GM12873 (cell line): ENCODE data around the gene RHBDL1.

ENCODE experiments used
- TF ChIP-seq, protein P1 (sequence below): IDR thresholded peaks from 2 replicates; pipeline ENCODE4 v1.5.1; 2012; ENCODE audit warnings: low read depth, mild to moderate bottlenecking, moderate library complexity, low read length, control low read depth; ENCODE audit not compliant: insufficient read depth; ENCODE audit errors: missing control alignments

RHBDL1 gene

GRCh38 chr16:638836-639235, 36.6 kb upstream of the RHBDL1 start:
- TF ChIP-seq, protein P1, sequence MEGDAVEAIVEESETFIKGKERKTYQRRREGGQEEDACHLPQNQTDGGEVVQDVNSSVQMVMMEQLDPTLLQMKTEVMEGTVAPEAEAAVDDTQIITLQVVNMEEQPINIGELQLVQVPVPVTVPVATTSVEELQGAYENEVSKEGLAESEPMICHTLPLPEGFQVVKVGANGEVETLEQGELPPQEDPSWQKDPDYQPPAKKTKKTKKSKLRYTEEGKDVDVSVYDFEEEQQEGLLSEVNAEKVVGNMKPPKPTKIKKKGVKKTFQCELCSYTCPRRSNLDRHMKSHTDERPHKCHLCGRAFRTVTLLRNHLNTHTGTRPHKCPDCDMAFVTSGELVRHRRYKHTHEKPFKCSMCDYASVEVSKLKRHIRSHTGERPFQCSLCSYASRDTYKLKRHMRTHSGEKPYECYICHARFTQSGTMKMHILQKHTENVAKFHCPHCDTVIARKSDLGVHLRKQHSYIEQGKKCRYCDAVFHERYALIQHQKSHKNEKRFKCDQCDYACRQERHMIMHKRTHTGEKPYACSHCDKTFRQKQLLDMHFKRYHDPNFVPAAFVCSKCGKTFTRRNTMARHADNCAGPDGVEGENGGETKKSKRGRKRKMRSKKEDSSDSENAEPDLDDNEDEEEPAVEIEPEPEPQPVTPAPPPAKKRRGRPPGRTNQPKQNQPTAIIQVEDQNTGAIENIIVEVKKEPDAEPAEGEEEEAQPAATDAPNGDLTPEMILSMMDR = no peak

DNA sequence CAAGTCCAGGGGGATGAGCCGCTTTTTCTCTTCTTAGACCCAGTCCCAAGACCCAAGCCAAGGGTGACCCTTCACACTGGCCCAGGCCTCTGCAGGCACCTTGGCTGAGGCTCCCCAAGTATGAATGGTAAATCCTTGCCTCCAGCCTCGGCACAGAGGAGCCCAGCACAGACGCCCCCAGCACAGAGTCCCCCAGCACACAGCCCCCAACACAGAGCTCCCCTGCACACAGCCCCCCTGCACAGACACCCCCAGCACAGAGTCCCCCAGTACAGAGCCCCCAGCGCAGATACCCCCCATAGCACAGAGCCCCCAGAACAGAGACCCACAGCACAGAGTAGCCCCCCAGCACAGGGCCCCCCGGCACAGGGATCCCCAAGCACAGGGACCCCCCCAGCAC, 34.9 kb upstream of the RHBDL1 start:
- TF ChIP-seq, protein P1 = no peak

- TF ChIP-seq, protein P1 = no peak
Observed at GRCh38 chr16:641326-642188, 33.9 kb upstream of the RHBDL1 start, which contains the start of gene MCRIP2. TSS of gene MCRIP2 (plus strand) at chr16:641828. CDS start at chr16:641992, 164 bp downstream.

- TF ChIP-seq, protein P1 = no peak
Observed at GRCh38 chr16:642189-643049, 33.1 kb upstream of the RHBDL1 start.

GRCh38 chr16:643050-643368, 32.5 kb upstream of the RHBDL1 start:
- TF ChIP-seq, protein P1 = no peak

DNA sequence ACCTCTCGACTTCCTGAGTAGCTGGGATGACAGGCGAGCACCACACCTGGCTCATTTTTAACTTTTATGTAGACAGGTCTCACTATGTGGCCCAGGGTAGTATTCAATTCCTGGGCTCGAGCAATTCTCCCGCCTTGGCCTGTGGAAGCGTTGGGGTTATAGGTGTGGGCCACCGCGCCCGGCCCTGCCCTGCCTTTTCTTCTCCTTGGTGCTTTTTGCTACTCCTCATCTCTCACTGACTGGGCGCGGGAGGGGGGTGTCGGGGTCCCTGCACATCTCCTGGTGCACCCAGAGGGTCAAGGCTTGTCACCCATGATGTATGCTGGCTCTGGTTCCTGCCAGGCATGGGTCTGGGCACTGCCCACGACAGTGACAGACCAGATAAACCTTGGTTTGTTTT, 30.9 kb upstream of the RHBDL1 start:
- TF ChIP-seq, protein P1 = no peak
